C1 segment of cervical spinal cord (tissue), 14 donors: ENCODE data around the gene TNFRSF25.
"Not testable (repeated sequence)": the region's sequence is repeated elsewhere in the genome, so short reads cannot be mapped to it uniquely, and the experiment has no call there.

ENCODE experiments used
- DNase-seq, 14 donors: peaks; one replicate each; lab custom pipeline; 2025; lab: John Stamatoyannopoulos, UW

Gene TNFRSF25

DNA sequence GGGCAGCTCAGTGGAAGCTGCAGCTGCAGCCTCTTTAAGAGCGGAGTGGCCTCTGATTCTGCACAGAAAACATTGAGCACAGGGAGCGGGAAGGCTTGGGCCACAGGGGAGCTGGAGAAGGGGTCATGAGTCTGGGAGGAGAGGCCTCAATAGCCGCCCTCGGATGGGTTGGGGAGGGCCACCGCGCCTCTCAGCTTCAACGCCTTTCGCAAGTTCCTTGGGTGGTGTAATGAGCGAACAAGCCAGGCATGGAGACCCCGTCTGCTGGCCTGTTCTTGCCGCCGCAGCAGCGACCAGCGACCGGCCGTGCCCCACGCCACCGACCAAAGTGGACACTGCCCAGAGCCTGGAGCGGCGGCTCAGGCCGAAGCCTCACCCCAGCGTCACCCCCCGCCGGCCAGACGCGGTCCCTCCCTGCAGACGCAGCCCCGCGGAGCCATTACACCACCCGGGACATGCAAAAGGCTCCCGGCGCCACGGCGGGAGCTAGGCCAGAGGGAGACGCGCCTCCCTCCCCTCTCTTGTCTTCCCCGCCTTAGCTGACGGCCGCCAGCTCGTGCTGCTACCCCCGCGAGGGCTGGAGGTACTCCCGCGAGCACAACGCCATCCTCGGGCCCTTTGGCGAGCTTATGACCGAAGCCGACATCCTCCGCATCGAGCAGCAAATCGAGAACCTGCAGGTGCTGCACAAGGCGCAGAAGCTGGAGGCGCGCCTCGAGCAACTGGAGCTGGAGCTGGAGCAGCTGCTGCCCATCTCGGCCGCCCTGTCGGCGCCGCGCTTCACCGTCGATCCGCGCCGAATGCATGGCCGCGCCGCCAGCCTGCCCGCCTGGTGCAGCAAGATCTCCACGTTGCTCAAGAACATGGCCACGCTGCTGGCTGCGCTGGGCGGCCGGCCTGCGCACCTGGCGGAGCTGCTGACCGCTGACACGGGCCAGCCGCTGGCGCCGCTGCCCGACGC is 11.8 kb downstream of the TNFRSF25 start:
- DNase-seq, result not testable (repeated sequence)

DNA sequence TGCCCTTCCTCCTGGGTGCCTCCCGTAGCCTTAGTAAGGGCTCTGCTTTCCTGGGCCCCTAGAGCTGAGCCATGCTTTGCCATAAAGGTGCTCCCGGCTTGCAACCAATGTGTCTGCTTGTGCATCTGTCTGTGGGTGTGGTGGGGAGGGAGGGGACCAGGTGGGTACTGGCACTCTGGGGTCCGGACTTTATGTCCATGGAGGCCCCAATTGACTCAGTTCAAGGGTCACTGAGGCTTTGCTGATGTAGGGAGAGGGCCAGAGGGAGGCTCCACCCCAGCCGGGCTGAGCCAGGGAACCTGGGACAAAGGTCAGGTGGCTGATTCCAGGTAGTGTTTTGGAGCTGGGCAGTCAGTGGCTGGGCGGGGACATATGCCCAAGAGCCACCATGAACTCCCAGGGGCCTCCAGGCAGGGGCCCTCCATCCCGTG is 15.0 kb downstream of the TNFRSF25 start:
- no peak for DNase-seq

DNA sequence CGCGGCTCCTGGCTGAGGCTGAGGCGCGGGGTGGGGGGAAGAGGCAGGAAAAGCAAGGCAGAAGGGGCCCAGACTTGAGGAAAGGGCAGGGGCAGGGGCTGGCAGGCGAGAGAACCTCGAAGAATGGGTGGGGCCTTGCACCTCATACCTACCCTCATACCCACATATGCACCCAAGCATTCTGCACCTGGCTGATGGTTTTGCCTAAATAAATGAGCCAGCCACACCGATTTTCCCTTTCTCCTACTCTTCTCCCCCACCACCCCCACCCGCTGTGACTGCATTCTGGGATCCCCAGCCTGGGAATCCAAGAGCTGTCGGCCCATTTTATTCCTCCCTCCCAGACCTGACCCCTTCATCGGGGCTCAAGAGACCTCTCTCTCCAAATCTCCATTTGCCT is 15.5 kb downstream of the TNFRSF25 start:
- DNase-seq, result not testable (repeated sequence)

DNA sequence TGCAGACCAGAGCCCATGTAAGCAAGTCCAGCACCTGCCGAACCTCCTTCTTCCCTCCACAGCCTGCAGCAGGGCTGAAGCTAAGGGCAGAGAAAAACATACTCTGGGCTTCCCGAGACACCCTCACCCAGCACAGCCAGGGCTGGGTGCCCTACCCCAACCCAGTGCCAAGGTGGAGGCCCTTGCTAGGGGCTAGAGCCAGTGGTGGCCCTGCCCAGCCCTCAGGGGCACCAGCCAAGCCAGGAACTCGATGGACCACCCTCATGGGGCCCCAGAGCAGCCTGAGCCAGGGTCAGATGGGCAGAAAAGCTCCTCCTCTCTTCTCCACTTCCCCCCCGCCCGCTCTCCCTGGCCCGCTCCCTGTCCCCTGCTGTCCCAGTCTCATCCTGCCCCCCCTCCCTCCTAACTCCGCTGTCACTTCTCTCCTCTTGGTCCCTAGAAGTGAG is 15.9 kb downstream of the TNFRSF25 start:
- no peak for DNase-seq

DNA sequence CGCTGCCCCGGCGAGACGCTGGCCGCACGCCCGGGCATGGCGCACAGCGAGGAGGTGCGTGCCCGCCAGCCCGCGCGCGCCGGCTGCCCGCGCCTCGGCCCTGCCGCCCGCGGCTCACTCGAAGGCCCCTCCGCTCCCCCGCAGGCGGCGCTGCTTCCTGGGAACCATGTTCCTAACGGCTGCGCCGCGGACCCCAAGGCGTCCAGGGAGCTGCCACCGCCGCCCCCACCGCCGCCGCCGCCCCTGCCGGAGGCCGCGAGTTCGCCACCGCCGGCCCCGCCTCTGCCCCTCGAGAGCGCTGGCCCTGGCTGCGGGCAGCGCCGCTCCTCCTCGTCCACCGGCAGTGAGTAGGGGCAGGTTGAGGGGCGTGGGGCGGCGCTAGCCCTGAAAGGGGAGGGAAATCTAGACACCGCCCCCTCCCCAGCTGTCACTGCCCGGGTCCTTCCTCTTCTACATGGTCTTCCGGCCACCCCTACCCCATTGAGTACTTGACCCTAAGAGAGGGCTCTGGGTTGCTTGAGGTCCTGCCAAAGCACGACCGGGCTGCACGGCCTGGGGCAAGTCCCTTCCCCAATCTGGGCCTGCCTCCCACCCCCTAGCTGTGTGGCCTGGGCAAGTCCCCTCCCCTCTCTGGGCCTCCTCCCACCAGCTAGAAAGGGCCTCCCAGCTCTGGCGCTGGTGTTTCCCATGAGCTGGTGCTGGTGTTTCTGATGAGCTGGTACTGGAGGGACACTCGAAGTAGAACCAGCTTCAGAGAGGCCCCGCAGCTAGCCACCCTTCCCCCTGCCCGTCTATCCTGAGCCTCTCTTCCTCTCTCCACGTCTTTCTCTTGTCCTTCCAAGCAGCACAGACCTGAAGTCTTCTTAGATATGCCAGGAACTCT is 17.0 kb downstream of the TNFRSF25 start:
- DNase-seq, result peak in 1 of 14 donors; percentile 4

DNA sequence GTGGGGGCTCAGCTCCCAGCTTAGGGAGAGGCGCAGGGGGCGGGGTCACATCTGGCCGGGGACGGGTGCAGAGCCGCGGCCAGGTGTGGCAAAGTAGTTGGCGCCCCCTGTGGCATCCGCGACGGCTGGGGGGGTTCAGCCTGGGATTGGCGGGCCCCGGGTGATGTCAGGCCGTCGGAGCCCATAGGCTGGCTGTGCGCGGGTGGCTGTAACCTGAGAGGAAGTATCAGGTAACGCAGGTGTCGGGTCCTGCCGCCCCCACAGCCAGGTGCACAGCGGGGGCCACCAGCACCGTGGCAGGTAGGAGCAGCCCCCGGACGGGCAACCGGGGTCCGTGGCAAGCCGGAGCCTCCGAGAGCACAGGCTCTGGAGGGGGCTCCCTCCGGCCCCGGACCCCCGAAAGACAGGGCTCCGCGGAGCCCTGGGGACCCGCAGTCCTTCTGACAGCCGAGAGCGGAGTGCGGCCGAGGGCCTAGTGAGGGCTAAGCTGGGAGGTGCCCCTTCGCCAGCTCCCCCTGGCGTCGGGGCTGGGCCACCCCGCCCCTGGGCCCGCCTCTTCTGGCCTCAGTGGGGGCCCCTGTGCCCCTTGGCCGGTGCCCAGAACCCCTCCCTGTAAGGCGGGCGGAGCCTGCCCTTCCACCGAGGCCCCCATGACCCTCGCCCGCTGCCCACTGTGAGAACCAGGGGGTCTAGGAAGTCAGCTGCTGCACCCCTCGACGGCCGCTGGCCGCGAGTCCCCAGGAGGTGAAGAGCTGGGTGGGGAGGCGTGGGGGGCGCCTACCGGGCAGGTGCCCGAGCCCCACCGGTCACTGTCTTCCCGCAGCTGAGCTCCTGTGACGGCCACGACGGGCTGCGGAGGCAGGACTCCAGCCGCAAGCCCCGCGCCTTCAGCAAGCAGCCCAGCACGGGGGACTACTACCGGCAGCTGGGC is 17.9 kb downstream of the TNFRSF25 start:
- DNase-seq, result no peak

DNA sequence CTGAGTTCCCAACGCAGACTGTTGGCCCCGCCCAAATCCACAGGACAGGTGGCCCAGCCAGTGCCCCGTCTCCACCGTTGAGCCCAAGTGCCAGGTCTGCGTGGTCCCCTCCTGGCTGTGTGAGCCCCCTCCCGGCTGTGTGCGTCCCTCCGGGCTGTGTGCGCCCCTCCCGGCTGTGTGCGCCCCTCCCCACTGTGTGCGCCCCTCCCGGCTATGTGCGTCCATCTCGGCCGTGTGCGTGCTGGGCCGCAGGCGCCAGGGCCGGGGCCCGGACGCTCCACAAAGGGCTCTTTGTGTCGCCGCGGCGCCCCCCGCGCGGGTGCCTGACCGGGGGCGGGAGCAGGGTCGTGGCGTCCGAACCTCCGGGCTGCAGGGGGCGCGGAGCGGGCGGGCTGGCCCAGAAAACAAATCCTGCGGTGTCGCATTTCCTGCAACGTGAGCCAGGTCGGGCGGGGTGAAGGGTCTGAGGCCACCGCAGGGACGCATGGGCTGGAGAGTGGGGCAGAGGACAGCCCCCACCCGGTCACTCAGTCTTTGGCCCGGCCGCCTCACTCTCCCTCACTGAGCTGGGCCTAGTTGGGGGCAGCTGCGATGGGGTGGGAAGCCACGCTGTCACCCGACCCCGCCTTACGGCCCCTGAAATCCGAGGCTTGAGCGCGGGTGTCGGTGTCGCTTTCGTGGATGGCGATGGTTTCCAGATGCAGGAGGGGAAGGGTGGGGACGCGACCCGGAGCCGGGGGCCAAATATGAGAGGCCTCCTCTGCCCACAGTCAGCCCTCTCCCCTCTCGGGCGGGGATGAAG is 18.8 kb downstream of the TNFRSF25 start:
- no peak for DNase-seq

DNA sequence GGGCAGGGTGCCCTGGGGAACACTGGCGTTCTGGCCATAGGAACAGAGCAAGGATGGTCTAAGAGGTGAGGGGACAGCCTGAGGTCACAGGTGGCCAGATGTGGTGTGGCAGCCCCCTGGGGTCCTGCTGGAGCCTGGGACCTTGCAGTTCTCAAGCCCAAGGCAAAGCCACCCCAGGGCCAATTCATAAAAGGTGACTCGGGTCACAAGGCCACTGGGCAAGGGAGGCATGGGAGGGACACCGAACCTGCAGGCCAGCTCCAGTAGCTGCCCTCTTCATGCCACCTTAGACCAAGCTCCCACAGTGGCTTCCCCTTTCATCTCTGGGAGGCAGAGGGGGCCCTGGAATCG is 19.3 kb downstream of the TNFRSF25 start:
- DNase-seq, result no peak

DNA sequence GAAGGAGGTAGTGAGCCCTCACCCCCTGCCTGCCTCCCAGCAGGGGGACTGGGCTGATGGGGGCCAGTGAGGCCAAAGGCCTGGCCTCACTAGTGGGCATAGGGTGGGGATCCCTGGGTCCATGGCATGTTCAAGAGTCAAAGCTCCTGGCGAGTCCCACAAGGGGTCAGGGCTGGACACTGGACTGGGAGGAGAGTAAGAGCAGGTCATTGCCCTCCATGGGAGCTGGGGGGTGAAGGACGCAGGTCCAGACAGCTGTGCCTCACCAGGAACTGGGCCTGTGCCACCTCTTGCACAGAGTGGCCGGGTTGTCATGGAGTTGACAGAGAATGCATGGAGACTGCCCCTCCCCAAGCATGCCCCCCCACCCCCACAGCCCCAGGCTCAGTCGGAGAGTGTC is 20.0 kb downstream of the TNFRSF25 start:
- DNase-seq, result not testable (repeated sequence)

DNA sequence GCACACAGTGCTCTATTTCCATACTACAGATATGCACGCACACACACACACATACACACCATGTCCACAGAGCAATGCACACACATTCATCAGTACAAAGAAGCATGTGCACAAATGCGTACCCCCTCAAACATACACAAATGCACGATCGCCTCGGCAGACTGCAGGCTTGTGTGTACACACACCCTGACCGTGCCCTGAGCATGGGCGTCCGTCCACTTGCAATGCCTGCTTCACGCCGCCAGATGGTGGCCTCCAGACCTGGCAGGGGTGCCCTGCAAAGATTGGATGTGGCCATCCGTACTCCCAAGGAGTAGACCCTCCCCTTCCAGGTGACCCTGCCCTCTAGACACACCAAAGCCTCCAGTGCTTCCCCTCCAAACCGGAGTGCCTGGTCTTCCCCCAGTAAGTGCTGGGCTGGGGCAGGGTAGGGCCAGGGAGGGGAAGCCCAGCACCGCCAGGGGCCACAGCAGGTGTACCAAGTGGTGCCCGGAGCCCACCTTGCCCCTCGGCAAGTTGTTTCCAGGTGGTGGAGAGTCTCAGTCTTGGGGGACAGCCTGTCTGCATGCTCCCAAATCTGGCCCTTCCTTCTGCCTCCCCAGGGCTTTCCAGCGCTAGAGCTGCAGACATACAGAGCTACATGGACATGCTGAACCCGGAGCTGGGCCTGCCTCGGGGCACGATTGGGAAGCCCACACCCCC is 20.8 kb downstream of the TNFRSF25 start:
- DNase-seq, result peak in 2 of 14 donors; percentile 5 to 26

DNA sequence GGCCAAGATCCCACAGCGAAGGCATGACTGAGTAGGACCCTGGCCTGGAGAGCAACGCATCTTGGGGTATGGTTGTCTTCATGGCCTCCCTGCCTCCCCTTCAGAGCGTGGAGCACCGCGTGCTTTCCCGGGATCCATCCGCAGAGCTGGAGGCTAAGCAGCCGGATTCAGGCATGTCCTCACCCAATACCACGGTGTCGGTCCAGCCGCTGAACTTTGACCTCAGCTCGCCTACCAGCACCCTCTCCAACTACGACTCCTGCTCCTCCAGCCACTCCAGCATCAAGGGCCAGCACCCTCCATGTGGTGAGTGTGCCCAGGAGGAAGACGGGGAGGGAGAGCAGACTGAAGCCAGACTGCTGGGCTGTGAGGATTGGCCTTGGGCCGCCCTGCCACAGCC is 21.6 kb downstream of the TNFRSF25 start:
- no peak for DNase-seq

DNA sequence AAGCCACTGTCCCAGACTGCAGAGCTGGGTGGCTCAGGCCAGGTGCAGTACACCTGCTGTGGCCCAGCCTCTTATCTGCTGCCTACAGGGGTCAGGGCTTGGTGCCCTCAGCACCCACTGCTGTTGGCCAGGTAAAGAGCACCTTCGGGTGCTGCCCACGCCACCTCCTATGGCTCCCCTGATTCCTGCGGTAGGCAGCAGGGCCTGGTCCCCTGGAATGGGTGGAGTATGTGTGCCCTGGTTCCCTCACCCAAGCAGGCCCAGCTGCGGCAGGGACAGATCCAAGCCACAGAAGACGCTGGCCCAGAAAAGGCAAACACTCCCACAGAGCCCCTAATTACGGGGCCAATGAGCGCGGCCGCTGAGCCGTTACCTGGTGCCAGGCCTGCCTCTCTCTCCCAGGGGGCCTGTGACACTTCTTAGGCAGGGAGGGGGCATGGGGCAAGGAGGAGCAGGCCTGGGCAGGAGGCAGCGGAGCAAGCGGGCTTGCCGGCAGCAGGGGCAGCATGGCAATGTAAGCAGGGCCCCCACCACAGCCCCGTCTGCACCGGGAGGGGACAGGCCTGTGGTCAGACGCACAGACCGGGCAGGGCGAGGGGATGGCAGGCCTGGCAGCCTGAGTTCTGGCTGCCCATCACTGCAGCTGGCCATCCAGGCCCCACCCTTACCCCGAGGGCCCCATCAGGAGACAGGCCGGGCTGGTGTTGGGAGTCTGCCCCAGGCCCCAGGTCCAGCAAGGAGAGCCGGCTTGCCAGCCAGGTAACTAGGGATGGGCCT is 22.4 kb downstream of the TNFRSF25 start:
- DNase-seq, result no peak

DNA sequence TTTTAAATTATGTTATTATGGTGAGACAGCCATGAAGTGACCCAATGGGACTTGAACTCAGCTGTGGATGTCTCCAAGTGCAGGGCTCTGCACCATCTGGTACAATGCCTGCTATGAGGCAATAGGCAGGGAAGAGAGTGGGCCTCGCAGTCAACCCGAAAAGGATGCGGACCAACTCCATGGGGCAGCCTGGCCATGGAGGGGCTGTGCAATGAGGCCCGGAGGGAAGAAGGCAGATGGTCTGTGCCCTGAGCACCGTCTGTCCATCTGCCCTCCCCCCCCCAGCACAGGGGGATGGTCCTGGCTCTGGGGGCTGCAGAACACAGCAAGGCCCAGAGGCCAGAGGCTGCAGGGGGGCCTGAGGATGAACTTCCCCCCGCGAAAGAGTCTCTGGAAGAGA is 24.4 kb downstream of the TNFRSF25 start:
- no peak for DNase-seq

DNA sequence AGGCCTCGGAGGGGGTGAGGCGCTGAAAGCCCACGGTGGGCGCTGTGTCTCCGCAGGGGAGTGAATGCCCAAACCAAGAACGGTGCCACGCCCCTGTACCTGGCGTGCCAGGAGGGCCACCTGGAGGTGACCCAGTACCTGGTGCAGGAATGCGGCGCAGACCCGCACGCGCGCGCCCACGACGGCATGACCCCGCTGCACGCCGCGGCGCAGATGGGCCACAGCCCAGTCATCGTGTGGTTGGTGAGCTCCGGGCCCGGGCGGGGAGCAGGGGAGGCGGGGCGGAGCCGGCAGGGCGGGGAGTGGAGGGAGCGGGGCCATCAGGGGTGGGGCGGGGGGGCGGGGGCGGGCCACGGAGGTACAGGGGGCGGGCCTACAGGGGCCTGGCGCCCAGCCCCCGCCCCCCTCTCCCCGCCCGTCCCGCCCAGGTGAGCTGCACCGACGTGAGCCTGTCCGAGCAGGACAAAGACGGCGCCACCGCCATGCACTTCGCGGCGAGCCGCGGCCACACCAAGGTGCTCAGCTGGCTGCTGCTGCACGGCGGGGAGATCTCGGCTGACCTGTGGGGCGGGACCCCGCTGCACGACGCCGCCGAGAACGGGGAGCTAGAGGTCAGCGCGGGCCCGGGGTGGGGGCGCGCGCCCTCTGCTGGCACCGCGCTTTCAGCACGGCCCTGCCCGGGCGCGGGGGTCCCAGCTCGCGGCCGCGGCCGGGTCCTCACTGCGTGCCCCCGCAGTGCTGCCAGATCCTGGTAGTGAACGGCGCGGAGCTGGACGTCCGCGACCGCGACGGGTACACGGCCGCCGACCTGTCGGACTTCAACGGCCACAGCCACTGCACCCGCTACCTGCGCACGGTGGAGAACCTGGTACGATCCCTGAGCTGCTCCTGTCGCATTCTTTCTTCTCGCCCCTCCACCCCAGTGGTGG is 25.5 kb downstream of the TNFRSF25 start:
- no peak for DNase-seq

DNA sequence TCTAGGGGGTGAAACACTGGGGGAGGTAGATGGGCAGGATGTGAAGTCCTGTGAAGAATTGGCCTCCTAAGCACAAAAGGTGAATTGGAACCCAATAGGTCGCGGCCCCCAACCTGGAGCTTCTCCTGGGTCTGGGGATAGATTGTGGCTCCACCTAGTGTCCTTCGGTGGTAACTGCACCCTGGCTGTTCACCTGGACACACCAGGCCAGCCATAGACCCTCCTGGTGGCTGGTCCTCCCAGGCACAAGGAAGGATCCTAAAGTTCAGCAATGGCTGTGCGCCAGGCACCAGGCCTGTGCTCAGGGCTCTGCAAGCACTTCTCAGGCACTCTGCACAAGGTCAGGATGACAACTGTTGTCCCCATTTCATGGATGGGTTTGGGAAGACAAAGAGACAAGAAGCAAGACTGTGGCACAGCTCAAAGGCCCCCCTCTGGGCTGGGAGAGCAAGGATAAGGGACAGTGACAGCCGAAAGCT is 27.9 kb downstream of the TNFRSF25 start:
- peak in 11 of 14 donors; percentile 5 to 61 (median 23) for DNase-seq

DNA sequence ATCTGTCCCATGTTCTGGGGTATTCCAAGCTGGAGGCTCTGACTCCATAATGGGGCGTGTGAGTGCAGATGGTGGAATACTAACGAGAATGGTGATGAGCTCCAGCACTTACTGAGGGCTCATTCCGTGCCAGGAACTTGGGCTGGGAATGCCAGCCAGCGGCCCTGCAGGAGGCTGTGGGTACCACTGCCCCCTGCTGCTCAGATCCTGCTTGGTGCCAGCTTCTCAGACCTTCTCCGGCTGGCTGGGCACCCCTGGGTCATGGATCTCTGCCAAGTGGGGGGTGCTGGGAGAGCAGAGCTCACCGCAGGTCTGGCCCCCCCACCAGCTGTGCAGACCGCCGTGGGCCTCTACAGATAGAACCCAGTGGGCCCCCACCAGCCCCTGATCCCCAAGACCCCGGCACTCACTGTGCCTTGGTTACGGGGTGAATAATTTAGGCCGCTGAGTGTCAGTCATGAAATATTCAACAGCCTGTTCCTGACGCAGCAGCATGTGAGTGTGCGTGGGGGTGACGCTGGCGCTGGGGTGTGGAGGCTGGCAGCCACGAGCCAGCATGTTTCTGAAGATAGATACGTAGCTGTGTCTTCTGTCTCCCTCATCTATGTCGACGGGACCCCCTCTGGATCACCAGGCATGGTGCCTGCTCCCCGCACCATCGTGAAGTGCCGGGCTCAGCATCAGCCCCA is 28.8 kb downstream of the TNFRSF25 start:
- peak in 10 of 14 donors; percentile 8 to 83 (median 28) for DNase-seq

DNA sequence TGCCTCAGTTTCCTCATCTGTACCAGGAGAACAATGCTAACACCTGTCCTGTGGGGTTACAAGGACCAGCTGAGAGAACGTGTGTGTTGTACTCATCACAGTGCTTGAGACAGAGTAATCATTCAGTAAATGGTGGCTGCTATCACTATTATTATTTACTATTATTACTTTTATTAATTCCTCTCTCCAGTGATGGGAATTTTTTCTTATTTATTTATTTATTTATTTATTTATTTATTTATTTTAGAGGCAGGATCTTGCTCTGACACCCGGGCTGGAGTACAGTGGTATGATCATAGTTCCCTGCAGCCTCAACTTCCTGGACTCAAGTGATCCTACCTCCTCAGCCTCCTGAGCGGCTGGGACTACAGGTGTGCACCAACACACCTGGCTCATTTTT is 29.7 kb downstream of the TNFRSF25 start:
- not testable (repeated sequence) for DNase-seq
